Gastrocnemius medialis (tissue), 4 donors: Measurements from ENCODE around the gene C3orf22. TPM values are rescaled to one million over a fixed set of nuclear protein-coding genes. Genes with fewer than 3 reads are reported as not detected.
A peak's percentile ranks its signal among the peaks of the same experiment; 100 is the strongest.

Experiments used
- ATAC-seq, 2 donors: fragments of 150-250 bp; one replicate each; pipeline ENCODE4 v1.9.1; 2016
- DNase-seq, 2 donors: peaks; one replicate each; pipeline ENCODE4 v3.0.0-alpha.2; 2019
- H3K27ac ChIP-seq, 4 donors: fragments of 200-600 bp; sonication (generic); 1 replicate in 1 of 4; 2 replicates in 3 of 4; pipeline ENCODE4 v1.5.1; 2016 to 2018; ENCODE audit warnings: mild to moderate bottlenecking in 2 of 4, moderate library complexity in 1 of 4
- H3K27me3 ChIP-seq, 3 donors: fragments of 200-600 bp; sonication (generic) in 2 of 3; 1 replicate in 1 of 3; 2 replicates in 2 of 3; pipeline versions ENCODE4 v1.5.1 to v1.6.0; 2016 to 2019; ENCODE audit warnings: mild to moderate bottlenecking in 1 of 3, moderate library complexity in 1 of 3
- H3K36me3 ChIP-seq, 2 donors: fragments of 200-600 bp; sonication (generic) in 1 of 2; one replicate each; pipeline ENCODE4 v1.5.1; 2017 to 2018
- H3K4me1 ChIP-seq, 2 donors: fragments of 200-600 bp; sonication (generic) in 1 of 2; one replicate each; pipeline ENCODE4 v1.5.1; 2016 to 2017; ENCODE audit warnings: mild to moderate bottlenecking in 2 of 2
- H3K4me3 ChIP-seq, 4 donors: fragments of 200-600 bp; sonication (generic) in 3 of 4; 1 replicate in 1 of 4; 2 replicates in 3 of 4; pipeline ENCODE4 v1.5.1; 2016 to 2019; ENCODE audit warnings: mild to moderate bottlenecking in 2 of 4
- H3K9me3 ChIP-seq, 3 donors: fragments of 200-600 bp; sonication (generic) in 2 of 3; 1 replicate in 1 of 3; 2 replicates in 2 of 3; pipeline ENCODE4 v1.5.1; 2016 to 2019
- POLR2A ChIP-seq, 2 donors: fragments of 450-650 bp; IDR thresholded peaks; one replicate each; pipeline ENCODE4 v1.6.1; 2017; ENCODE audit warnings: antibody characterized with exemption in 2 of 2, mild to moderate bottlenecking in 2 of 2, moderate library complexity in 2 of 2
- in situ Hi-C, 4 donors: fragments of 200-750 bp; cut with MboI; loops; one replicate each; pipeline versions ENCODE4 v1.15.0 to v1.8.0; 2017; ENCODE audit warnings: low sequenced_read_pairs in 4 of 4
- intact Hi-C: fragments of 100-400 bp; cut with DNase I; formaldehyde crosslinking; loops from one replicate; pipeline ENCODE4 v1.15.1; 2023; ENCODE audit warnings: low total_unique reads
- total RNA-seq, 4 donors: library from RNA; depleted of rRNA; stranded (reverse); fragments of >200 nt; gene quantifications; one replicate each; pipeline versions ENCODE4 v1.1.0 to v1.2.3, GENCODE V29; 2016
- TF ChIP-seq, protein P1 (sequence below), 5 experiments: fragments of 450-650 bp in 3 of 5; fragments of 200-600 bp in 2 of 5; sonication (generic) in 2 of 5; IDR thresholded peaks in 4 of 5; conservative IDR thresholded peaks in 1 of 5; 1 replicate in 4 of 5; 2 replicates in 1 of 5; pipeline ENCODE4 v1.5.1; 2016 to 2019; ENCODE audit warnings: antibody characterized with exemption in 5 of 5, mild to moderate bottlenecking in 3 of 5, moderate library complexity in 3 of 5

C3orf22 gene
- total RNA-seq, 4 donors from 2014 or later: not detected

DNA sequence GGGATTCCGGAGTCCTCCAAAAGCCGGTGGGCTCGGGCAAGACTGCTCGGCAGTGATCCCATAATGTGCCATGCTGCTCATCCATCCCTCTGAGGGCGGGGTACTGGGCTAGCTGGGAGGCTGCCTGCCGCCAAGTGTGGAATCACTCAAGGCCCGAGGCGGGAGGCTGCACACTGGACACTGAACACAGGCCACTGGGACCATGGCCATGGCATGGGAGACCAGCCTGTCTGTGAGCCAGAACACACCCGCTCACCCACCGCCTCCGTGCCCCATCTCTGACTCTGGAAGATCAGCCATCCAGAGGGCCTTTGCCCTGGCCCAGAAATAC lies 1.4 kb downstream of the C3orf22 start:
- TF ChIP-seq POLR2A (IDR thresholded peaks at IDR 0.05): no peak
- TF ChIP-seq, protein P1, sequence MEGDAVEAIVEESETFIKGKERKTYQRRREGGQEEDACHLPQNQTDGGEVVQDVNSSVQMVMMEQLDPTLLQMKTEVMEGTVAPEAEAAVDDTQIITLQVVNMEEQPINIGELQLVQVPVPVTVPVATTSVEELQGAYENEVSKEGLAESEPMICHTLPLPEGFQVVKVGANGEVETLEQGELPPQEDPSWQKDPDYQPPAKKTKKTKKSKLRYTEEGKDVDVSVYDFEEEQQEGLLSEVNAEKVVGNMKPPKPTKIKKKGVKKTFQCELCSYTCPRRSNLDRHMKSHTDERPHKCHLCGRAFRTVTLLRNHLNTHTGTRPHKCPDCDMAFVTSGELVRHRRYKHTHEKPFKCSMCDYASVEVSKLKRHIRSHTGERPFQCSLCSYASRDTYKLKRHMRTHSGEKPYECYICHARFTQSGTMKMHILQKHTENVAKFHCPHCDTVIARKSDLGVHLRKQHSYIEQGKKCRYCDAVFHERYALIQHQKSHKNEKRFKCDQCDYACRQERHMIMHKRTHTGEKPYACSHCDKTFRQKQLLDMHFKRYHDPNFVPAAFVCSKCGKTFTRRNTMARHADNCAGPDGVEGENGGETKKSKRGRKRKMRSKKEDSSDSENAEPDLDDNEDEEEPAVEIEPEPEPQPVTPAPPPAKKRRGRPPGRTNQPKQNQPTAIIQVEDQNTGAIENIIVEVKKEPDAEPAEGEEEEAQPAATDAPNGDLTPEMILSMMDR (IDR thresholded peaks at IDR 0.05 in 4 of 5, conservative IDR thresholded peaks at IDR 0.05 in 1 of 5): no peak
- in situ Hi-C loops: no loop called here
- Histone ChIP-seq H3K4me1 (no peaks in the 10 kb centered on the region), H3K27me3 (no peaks in the 10 kb centered on the region), H3K36me3 (no peaks in the 10 kb centered on the region), H3K27ac (no peak overlapping the region), H3K9me3 (peaks cover 0 to 1% (median 0%) of the 10 kb centered on the region in 3 donors), H3K4me3 (no peak overlapping the region)
- ATAC-seq (no peak), DNase-seq (peak in 1 of 2 donors; percentile 6)
- intact Hi-C loops: no loop called here

DNA sequence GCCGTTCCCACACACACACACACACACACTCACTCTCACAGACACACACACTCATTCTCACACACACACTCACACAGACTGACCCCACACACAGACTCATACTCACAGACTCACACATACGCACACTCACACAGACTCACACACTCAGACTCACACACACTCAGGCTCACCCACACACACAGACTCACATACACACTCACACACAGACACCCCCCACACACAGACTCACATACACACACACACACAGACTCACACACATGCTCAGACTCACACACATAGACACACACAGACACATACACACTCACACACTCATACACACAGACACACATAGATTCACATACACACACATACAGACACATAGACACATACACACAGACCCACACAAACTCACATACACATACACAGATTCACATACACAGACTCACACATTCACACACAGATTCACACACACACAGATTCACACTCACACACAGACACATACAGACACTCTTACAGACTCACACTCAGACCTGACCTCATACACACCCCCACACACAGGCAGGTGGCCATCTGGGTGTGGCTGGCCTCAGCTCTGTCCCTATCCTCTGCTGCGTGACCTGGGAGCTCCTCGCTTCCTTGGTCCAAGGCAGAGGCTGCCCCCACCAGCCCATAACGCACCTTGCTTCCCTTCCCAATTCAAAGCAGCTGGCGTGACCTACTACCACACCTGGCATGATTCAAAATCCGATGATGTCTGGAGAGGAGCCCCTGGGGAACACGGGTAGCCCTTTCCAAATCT lies 1.9 kb downstream of the C3orf22 start:
- in situ Hi-C loops: no loop called here
- Histone ChIP-seq H3K27ac (no peak overlapping the region), H3K4me3 (no peak overlapping the region), H3K4me1 (no peaks in the 10 kb centered on the region), H3K36me3 (no peaks in the 10 kb centered on the region), H3K27me3 (no peaks in the 10 kb centered on the region), H3K9me3 (no peaks in the 10 kb centered on the region)
- ATAC-seq (no peak), DNase-seq (no peak)
- TF ChIP-seq, protein P1 (IDR thresholded peaks at IDR 0.05 in 4 of 5, conservative IDR thresholded peaks at IDR 0.05 in 1 of 5): no peak
- TF ChIP-seq POLR2A (IDR thresholded peaks at IDR 0.05): no peak
- intact Hi-C loops: no loop called here

DNA sequence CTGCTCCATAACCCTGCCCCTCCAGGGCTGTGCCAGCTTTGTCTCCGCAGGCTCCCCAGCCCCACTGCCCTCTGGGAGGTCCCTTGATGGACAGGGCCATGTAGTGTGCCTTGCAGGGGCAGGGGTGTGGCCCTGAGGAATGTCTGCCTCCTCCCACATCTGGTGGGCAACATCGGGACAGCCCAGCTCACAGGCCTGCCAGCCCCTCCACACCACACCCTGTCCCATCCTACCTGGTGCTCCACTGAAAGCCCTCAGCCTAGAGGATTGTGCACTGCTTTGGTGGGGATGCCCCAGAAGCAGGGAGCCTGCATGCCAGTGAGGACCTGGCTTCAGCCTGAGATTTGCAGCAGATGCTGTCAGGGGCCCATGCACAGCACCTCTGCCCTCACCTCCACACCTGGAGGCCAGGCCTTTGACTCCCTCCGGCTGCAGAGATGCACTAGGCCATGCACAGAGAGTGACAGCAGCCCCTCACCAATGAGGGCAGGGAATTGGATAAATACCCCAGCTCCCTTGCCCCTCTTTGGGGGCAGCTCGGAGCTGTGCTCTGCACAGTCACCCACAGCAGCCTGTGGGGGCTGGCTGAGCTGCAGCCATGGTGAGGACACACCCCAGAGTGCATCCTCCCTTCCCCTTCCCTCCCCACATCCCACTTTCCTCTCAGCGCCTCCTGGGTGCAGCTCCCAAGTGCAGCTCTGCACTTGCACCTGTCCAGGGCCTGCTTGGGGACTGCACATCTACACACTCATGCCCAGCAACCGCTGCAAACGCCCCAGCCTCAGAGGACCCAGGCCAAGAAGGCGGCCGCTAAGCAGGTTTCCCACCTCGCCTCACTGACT lies 2.7 kb downstream of the C3orf22 start:
- DNase-seq (peak in 1 of 2 donors; percentile 5), ATAC-seq (no peak)
- Histone ChIP-seq H3K36me3 (no peaks in the 10 kb centered on the region), H3K9me3 (no peaks in the 10 kb centered on the region), H3K27me3 (no peaks in the 10 kb centered on the region), H3K27ac (no peak overlapping the region), H3K4me3 (no peak overlapping the region), H3K4me1 (no peaks in the 10 kb centered on the region)
- in situ Hi-C loops: no loop called here
- intact Hi-C loops: no loop called here
- no peak for TF ChIP-seq POLR2A (IDR thresholded peaks at IDR 0.05)
- TF ChIP-seq, protein P1 (IDR thresholded peaks at IDR 0.05 in 4 of 5, conservative IDR thresholded peaks at IDR 0.05 in 1 of 5): no peak

DNA sequence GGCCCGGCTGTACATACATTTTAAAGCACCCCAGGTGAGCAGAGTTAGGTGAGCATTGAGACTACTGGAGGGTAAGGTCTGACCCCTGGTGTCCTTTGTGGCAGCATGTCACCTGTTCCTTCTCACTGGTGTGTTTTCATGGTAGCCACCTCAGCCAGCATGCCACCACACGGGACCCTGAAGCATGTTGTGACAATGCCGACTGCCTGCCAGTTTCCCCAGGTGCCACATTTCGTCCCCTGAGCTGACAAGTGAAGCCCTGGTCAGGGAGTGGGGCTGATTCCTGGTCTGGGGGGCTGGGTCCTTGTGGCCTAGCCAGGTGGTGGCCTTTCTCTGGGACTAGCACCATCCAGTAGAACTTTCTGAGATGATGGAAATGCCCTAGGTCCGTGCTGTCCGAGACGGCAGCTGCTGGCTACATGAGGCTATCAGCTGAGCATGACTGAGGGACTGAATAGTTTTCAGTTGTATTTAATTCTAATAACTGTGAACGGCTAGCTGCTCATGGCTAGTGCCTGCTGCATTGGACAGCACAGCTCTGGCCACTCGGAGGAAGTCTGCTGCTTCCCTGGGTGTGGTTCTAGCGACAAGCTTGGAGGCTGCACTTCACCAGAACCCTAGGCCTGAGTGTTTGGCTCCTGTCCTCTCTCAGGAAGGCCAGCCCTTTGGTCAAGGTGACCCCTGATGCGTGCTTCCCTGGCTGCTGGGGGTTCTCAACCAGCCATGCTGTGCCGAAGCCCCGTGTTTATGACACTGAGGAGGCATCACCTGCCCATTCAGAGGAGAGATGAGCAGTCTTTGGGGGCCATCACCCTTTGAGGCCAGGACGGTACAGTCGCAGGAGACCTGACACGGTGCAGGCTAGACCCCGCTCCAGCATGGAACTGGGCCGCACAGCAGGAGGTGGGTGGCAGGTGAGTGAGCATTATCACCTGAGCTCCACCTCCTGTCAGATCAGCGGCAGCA lies 3.9 kb downstream of the C3orf22 start:
- H3K27me3 ChIP-seq: no peaks in the 10 kb centered on the region
- no peaks in the 10 kb centered on the region for H3K36me3 ChIP-seq
- in situ Hi-C loops (no loop called here), intact Hi-C loops (no loop called here)
- H3K9me3 ChIP-seq: no peaks in the 10 kb centered on the region
- no peak overlapping the region for H3K4me3 ChIP-seq
- H3K27ac ChIP-seq: no peak overlapping the region
- DNase-seq (peak in 1 of 2 donors; percentile 10), ATAC-seq (no peak)
- no peak for TF ChIP-seq POLR2A (IDR thresholded peaks at IDR 0.05)
- TF ChIP-seq, protein P1 (IDR thresholded peaks at IDR 0.05 in 4 of 5, conservative IDR thresholded peaks at IDR 0.05 in 1 of 5): no peak
- no peaks in the 10 kb centered on the region for H3K4me1 ChIP-seq
